GM23338 (cell line): ENCODE measurements around the gene SEC22A. TPM values are rescaled to one million over a fixed set of nuclear protein-coding genes. Genes with fewer than 3 reads are reported as not detected.
A peak's percentile ranks its signal among the peaks of the same experiment; 100 is the strongest.

Experiments
- ATAC-seq: fragments of 200-7000 bp; cut with Tn5 transposase; 3 replicates; pipeline ENCODE4 v1.9.1; 2020
- DNase-seq: peaks from one replicate; pipeline ENCODE4 v3.0.0-alpha.2; 2015; ENCODE audit warnings: low spot score
- H2AFZ ChIP-seq: fragments of 200-600 bp; sonication (generic); 2 replicates; pipeline ENCODE4 v1.8.0; 2016; ENCODE audit warnings: antibody characterized with exemption, mild to moderate bottlenecking, moderate library complexity
- H3F3A ChIP-seq: fragments of 200-600 bp; sonication (generic); replicated peaks from 2 replicates; pipeline ENCODE4 v1.8.0; 2017; ENCODE audit warnings: antibody characterized with exemption, mixed run types, low read depth
- H3K27ac ChIP-seq: fragments of 200-600 bp; sonication (generic); 2 replicates; pipeline ENCODE4 v1.6.1; 2016; ENCODE audit warnings: low read depth
- H3K27me3 ChIP-seq: fragments of 200-600 bp; sonication (generic); 2 replicates; pipeline ENCODE4 v1.8.0; 2016; ENCODE audit warnings: mild to moderate bottlenecking, mixed run types, moderate library complexity; ENCODE audit not compliant: insufficient read depth
- H3K36me3 ChIP-seq: fragments of 200-600 bp; sonication (generic); 2 replicates; pipeline ENCODE4 v1.8.0; 2016; ENCODE audit warnings: mild to moderate bottlenecking; ENCODE audit not compliant: insufficient read depth
- H3K4me1 ChIP-seq: fragments of 200-600 bp; sonication (generic); 2 replicates; pipeline ENCODE4 v1.8.0; 2016; ENCODE audit warnings: mild to moderate bottlenecking, moderate library complexity; ENCODE audit not compliant: insufficient read depth
- H3K4me2 ChIP-seq: fragments of 200-600 bp; sonication (generic); 2 replicates; pipeline ENCODE4 v1.7.1; 2017; ENCODE audit warnings: mixed run types
- H3K4me3 ChIP-seq: fragments of 200-600 bp; sonication (generic); 2 replicates; pipeline ENCODE4 v1.6.1; 2016; ENCODE audit warnings: mixed run types
- H3K79me2 ChIP-seq: fragments of 200-600 bp; sonication (generic); replicated peaks from 2 replicates; pipeline ENCODE4 v1.8.0; 2017; ENCODE audit warnings: mild to moderate bottlenecking; ENCODE audit not compliant: insufficient read depth
- H3K9me2 ChIP-seq: fragments of 200-600 bp; sonication (generic); 2 replicates; pipeline ENCODE4 v1.8.0; 2017; ENCODE audit not compliant: insufficient read depth
- H4K20me1 ChIP-seq: fragments of 200-600 bp; sonication (generic); replicated peaks from 2 replicates; pipeline ENCODE4 v1.8.0; 2017; ENCODE audit warnings: mild to moderate bottlenecking; ENCODE audit not compliant: insufficient read depth
- H3K27ac Mint-ChIP-seq: 2 replicates; pipeline ENCODE4 v1.8.0; 2020; ENCODE audit warnings: inconsistent platforms, mild to moderate bottlenecking, moderate library complexity, mixed read lengths
- H3K27me3 Mint-ChIP-seq: 3 replicates; pipeline ENCODE4 v1.8.0; 2022; ENCODE audit warnings: low read depth, mild to moderate bottlenecking, moderate library complexity, mixed read lengths, inconsistent platforms; ENCODE audit not compliant: insufficient read depth, poor library complexity
- H3K36me3 Mint-ChIP-seq: 3 replicates; pipeline ENCODE4 v1.8.0; 2021; ENCODE audit warnings: low read depth, mild to moderate bottlenecking, inconsistent platforms, moderate library complexity, mixed read lengths
- H3K4me1 Mint-ChIP-seq: 3 replicates; pipeline ENCODE4 v1.8.0; 2020; ENCODE audit warnings: mild to moderate bottlenecking, inconsistent platforms, mixed read lengths
- H3K4me3 Mint-ChIP-seq: 3 replicates; pipeline ENCODE4 v1.8.0; 2021; ENCODE audit warnings: moderate library complexity, mild to moderate bottlenecking, inconsistent platforms, mixed read lengths
- H3K9me3 Mint-ChIP-seq: 3 replicates; pipeline ENCODE4 v1.8.0; 2020; ENCODE audit warnings: moderate library complexity, mild to moderate bottlenecking, inconsistent platforms, mixed read lengths
- CTCF ChIP-seq, 2 experiments: fragments of 200-600 bp in 1 of 2; sonication (generic) in 1 of 2; conservative IDR thresholded peaks; 2 replicates each; pipeline versions ENCODE4 v1.5.1 to v1.6.1; 2016 to 2017; ENCODE audit warnings: antibody characterized with exemption in 2 of 2, low read depth in 2 of 2, mild to moderate bottlenecking in 2 of 2, moderate library complexity in 1 of 2
- EZH2 ChIP-seq: fragments of 200-600 bp; sonication (generic); IDR thresholded peaks from one replicate; pipeline ENCODE4 v1.8.0; 2017; ENCODE audit warnings: antibody characterized with exemption, mild to moderate bottlenecking, low read depth; ENCODE audit not compliant: unreplicated experiment
- EZH2phosphoT487 ChIP-seq: fragments of 200-600 bp; sonication (generic); IDR thresholded peaks from one replicate; pipeline ENCODE4 v1.8.1; 2018; ENCODE audit warnings: antibody characterized with exemption; ENCODE audit not compliant: unreplicated experiment
- JUNB ChIP-seq: IDR thresholded peaks from one replicate; pipeline ENCODE4 v1.6.1; 2016; ENCODE audit warnings: antibody characterized with exemption; ENCODE audit not compliant: unreplicated experiment
- NANOG ChIP-seq: IDR thresholded peaks from 2 replicates; pipeline ENCODE4 v1.6.1; 2016; ENCODE audit warnings: antibody characterized with exemption, borderline replicate concordance
- POLR2AphosphoS5 ChIP-seq: IDR thresholded peaks from 2 replicates; pipeline ENCODE4 v1.6.1; 2016; ENCODE audit warnings: antibody characterized with exemption, low read depth
- REST ChIP-seq: IDR thresholded peaks from one replicate; pipeline ENCODE4 v1.6.1; 2018; ENCODE audit warnings: antibody characterized with exemption; ENCODE audit not compliant: unreplicated experiment
- STAT1 ChIP-seq: IDR thresholded peaks from one replicate; pipeline ENCODE4 v1.6.1; 2016; ENCODE audit warnings: antibody characterized with exemption; ENCODE audit not compliant: unreplicated experiment
- ZNF462 ChIP-seq: fragments of 250-450 bp; sonication (Bioruptor Pico); IDR thresholded peaks from 2 replicates; pipeline ENCODE4 v1.5.0; 2020; ENCODE audit warnings: mild to moderate bottlenecking, moderate library complexity
- polyA plus RNA-seq: library from polyadenylated mRNA; unstranded; fragments of >200 nt; fragmentation: Nextera tagmentation; extraction: Ambion mirVana; gene quantifications from 2 replicates; pipeline ENCODE4 v1.2.1, GENCODE V29; 2016
- total RNA-seq: library from RNA; depleted of rRNA; stranded (reverse); fragments of >200 nt; shearing (Covaris generic); gene quantifications from 2 replicates; pipeline ENCODE4 v1.2.3, GENCODE V29; 2014
- TF ChIP-seq, protein P1 (sequence below): IDR thresholded peaks from 2 replicates; pipeline ENCODE4 v1.6.1; 2016; ENCODE audit warnings: antibody characterized with exemption

Gene SEC22A
- total and polyA plus RNA-seq, 2 experiments from 2014 or later, result 11.2 to 24.1 TPM

DNA sequence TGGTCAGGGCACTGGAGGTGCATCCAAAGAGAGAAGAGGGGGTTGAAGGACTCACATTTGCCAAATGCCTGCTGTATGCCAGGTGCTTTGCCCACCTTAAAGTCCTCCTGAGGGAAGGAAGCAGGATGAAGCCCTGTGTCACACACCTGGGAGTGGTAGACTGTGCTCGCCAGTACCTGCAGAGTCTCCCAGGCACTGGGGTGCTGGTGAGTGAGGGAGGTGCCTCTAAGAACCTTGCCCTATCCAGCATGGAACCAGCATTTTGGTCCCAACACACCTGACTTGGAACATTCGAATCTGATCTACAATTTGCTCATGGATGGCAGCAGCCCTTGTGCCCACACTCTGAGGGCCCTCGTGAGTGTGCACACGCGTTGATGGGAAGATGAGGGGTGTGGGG is 76.7 kb downstream of the SEC22A start:
- peak; percentile 22; the same call in 1 of the 3 replicates for ATAC-seq
- Mint-ChIP-seq H3K4me3 (no peak overlapping the region), H3K4me1 (peaks cover 16% of the 10 kb centered on the region), H3K9me3 (no peaks in the 10 kb centered on the region), H3K36me3 (no peaks in the 10 kb centered on the region), H3K27me3 (peaks cover 3% of the 10 kb centered on the region), H3K27ac (no peak overlapping the region)
- no peak overlapping the region for H3K4me3 ChIP-seq
- H3K36me3 ChIP-seq, result no peaks in the 10 kb centered on the region
- H3F3A ChIP-seq, result no peaks in the 10 kb centered on the region
- no peak overlapping the region for H2AFZ ChIP-seq
- no peaks in the 10 kb centered on the region for H3K27me3 ChIP-seq
- H4K20me1 ChIP-seq, result no peaks in the 10 kb centered on the region
- no peak overlapping the region for H3K27ac ChIP-seq
- H3K79me2 ChIP-seq, result no peaks in the 10 kb centered on the region
- DNase-seq, result no peak
- no peak overlapping the region for H3K4me2 ChIP-seq
- TF ChIP-seq ZNF462 (CRISPR knock-in tag) (no peak), CTCF (conservative IDR thresholded peaks at IDR 0.05; ENCODE audit: low read depth in 2 of 2) (no peak), POLR2AphosphoS5 (no peak), EZH2phosphoT487 (no peak), REST (no peak), EZH2 (no peak), JUNB (no peak), NANOG (no peak), STAT1 (no peak)
- TF ChIP-seq, protein P1, sequence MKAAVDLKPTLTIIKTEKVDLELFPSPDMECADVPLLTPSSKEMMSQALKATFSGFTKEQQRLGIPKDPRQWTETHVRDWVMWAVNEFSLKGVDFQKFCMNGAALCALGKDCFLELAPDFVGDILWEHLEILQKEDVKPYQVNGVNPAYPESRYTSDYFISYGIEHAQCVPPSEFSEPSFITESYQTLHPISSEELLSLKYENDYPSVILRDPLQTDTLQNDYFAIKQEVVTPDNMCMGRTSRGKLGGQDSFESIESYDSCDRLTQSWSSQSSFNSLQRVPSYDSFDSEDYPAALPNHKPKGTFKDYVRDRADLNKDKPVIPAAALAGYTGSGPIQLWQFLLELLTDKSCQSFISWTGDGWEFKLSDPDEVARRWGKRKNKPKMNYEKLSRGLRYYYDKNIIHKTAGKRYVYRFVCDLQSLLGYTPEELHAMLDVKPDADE, result no peak
- H3K4me1 ChIP-seq, result peaks cover 14% of the 10 kb centered on the region
- no peaks in the 10 kb centered on the region for H3K9me2 ChIP-seq
